H1 (cell line): ENCODE measurements around the gene HIVEP2. TPM values are rescaled to one million over a fixed set of nuclear protein-coding genes. Genes with fewer than 3 reads are reported as not detected.
A peak's percentile ranks its signal among the peaks of the same experiment; 100 is the strongest.

Source experiments
- CTCF ChIA-PET: fragments of 300-600 bp; sonication (Branson Sonifier 250); formaldehyde crosslinking; loops from one replicate; lab custom pipeline; 2021; ENCODE audit not compliant: partially characterized antibody; lab: Charles Lee
- POLR2A ChIA-PET: fragments of 300-600 bp; sonication (Branson Sonifier 250); formaldehyde crosslinking; loops from one replicate; lab custom pipeline; 2021; ENCODE audit warnings: inconsistent platforms; ENCODE audit not compliant: partially characterized antibody; lab: Charles Lee
- DNase-seq, 2 experiments: peaks; one replicate each; pipeline versions ENCODE4 v3.0.0 to v3.0.0-alpha.2; 2010 to 2022; ENCODE audit warnings: low spot score in 2 of 2, low read depth in 1 of 2, mixed read lengths in 1 of 2
- FAIRE-seq: peaks from 2 replicates; lab custom pipeline; 2011; peaks lifted over from hg19 to GRCh38; lab: Jason Lieb, UNC
- H2AFZ ChIP-seq: 2 replicates; pipeline ENCODE4 v1.8.1; 2012; ENCODE audit warnings: low read length, inconsistent platforms
- H2AK5ac ChIP-seq: 2 replicates; pipeline ENCODE4 v1.6.1; 2013; ENCODE audit warnings: low read depth, low read length
- H2BK120ac ChIP-seq: replicated peaks from 2 replicates; pipeline ENCODE3; 2013; ENCODE audit warnings: low read depth, low read length, inconsistent platforms
- H2BK12ac ChIP-seq: 2 replicates; pipeline ENCODE4 v1.6.1; 2013; ENCODE audit warnings: low read depth, low read length
- H2BK15ac ChIP-seq: 2 replicates; pipeline ENCODE4 v1.6.1; 2013; ENCODE audit warnings: low read length
- H2BK20ac ChIP-seq: 2 replicates; pipeline ENCODE4 v1.6.1; 2013; ENCODE audit warnings: low read length
- H2BK5ac ChIP-seq: 2 replicates; pipeline ENCODE4 v1.6.1; 2013; ENCODE audit warnings: low read depth, low read length
- H3K14ac ChIP-seq: 2 replicates; pipeline ENCODE4 v1.6.1; 2013; ENCODE audit warnings: inconsistent platforms; ENCODE audit not compliant: insufficient read length
- H3K18ac ChIP-seq: 2 replicates; pipeline ENCODE4 v1.6.1; 2013; ENCODE audit warnings: low read length; ENCODE audit errors: extremely low read depth
- H3K23ac ChIP-seq: 2 replicates; pipeline ENCODE4 v1.6.1; 2013; ENCODE audit warnings: inconsistent platforms; ENCODE audit not compliant: insufficient read length
- H3K23me2 ChIP-seq: 2 replicates; pipeline ENCODE4 v1.6.1; 2013; ENCODE audit warnings: low read depth, low read length
- H3K27ac ChIP-seq: 2 replicates; pipeline ENCODE4 v1.6.1; 2011; ENCODE audit warnings: low read depth, low read length, inconsistent platforms
- H3K27me3 ChIP-seq, 4 experiments: replicated peaks in 1 of 4; 1 replicate in 1 of 4; 2 replicates in 3 of 4; pipeline versions ENCODE4 v1.6.1 to v1.8.1; 2011 to 2013; ENCODE audit warnings: low read length in 3 of 4, mild to moderate bottlenecking in 3 of 4, inconsistent platforms in 2 of 4, mixed read lengths in 2 of 4, moderate library complexity in 1 of 4; ENCODE audit not compliant: control insufficient read depth in 3 of 4, insufficient read depth in 3 of 4; ENCODE audit errors: extremely low read depth in 1 of 4
- H3K36me3 ChIP-seq, 4 experiments: 2 replicates each; pipeline versions ENCODE4 v1.6.1 to v1.8.1; 2011 to 2013; ENCODE audit warnings: mild to moderate bottlenecking in 4 of 4, low read length in 3 of 4, moderate library complexity in 2 of 4, control low read depth in 1 of 4, inconsistent platforms in 1 of 4; ENCODE audit not compliant: insufficient read depth in 4 of 4, control insufficient read depth in 2 of 4
- H3K4ac ChIP-seq: replicated peaks from 2 replicates; pipeline ENCODE3; 2013; ENCODE audit warnings: low read length, low read depth, mixed read lengths, inconsistent platforms; ENCODE audit not compliant: insufficient read length
- H3K4me1 ChIP-seq, 4 experiments: replicated peaks in 1 of 4; 1 replicate in 1 of 4; 2 replicates in 3 of 4; pipeline versions ENCODE4 v1.6.1 to v1.8.1; 2011 to 2013; ENCODE audit warnings: low read length in 3 of 4, inconsistent platforms in 2 of 4, mixed read lengths in 1 of 4; ENCODE audit not compliant: insufficient read depth in 4 of 4, control insufficient read depth in 3 of 4
- H3K4me2 ChIP-seq, 2 experiments: 2 replicates each; pipeline versions ENCODE4 v1.6.1 to v1.8.1; 2011 to 2013; ENCODE audit warnings: low read depth in 2 of 2, low read length in 2 of 2, control low read depth in 1 of 2, inconsistent platforms in 1 of 2, mild to moderate bottlenecking in 1 of 2; ENCODE audit not compliant: insufficient read depth in 1 of 2
- H3K4me3 ChIP-seq, 4 experiments: fragments of 200-600, 300-600 bp in 1 of 4; sonication (generic), shearing (Covaris generic), sonication (Bioruptor Twin) in 1 of 4; 2 replicates each; pipeline versions ENCODE4 v1.5.1 to v1.8.1; 2011 to 2016; ENCODE audit warnings: low read length in 4 of 4, low read depth in 3 of 4, control low read depth in 2 of 4, inconsistent platforms in 2 of 4, mild to moderate bottlenecking in 2 of 4, mixed read lengths in 1 of 4, moderate library complexity in 1 of 4; ENCODE audit not compliant: insufficient read depth in 2 of 4; ENCODE audit errors: extremely low read depth in 1 of 4
- H3K56ac ChIP-seq: replicated peaks from 2 replicates; pipeline ENCODE3; 2013; ENCODE audit warnings: low read depth, mild to moderate bottlenecking, mixed read lengths, low read length, inconsistent platforms; ENCODE audit not compliant: insufficient read length
- H3K79me1 ChIP-seq: 2 replicates; pipeline ENCODE4 v1.6.1; 2013; ENCODE audit warnings: low read depth, low read length, control low read depth
- H3K79me2 ChIP-seq, 2 experiments: 2 replicates each; pipeline versions ENCODE4 v1.6.1 to v1.8.1; 2012 to 2013; ENCODE audit warnings: low read length in 2 of 2, mild to moderate bottlenecking in 2 of 2, inconsistent platforms in 1 of 2; ENCODE audit not compliant: insufficient read depth in 2 of 2, control insufficient read depth in 1 of 2
- H3K9ac ChIP-seq, 4 experiments: replicated peaks in 1 of 4; 1 replicate in 1 of 4; 2 replicates in 3 of 4; pipeline versions ENCODE4 v1.6.1 to v1.8.1; 2011 to 2013; ENCODE audit warnings: low read depth in 3 of 4, low read length in 3 of 4, control low read depth in 2 of 4, mild to moderate bottlenecking in 2 of 4, moderate library complexity in 2 of 4, inconsistent platforms in 1 of 4; ENCODE audit errors: extremely low read depth in 1 of 4
- H3K9me3 ChIP-seq, 2 experiments: 2 replicates each; pipeline versions ENCODE4 v1.6.1 to v1.8.1; 2012 to 2013; ENCODE audit warnings: mild to moderate bottlenecking in 2 of 2, moderate library complexity in 2 of 2, control low read depth in 1 of 2, inconsistent platforms in 1 of 2, low read depth in 1 of 2, low read length in 1 of 2, mixed read lengths in 1 of 2; ENCODE audit not compliant: insufficient read depth in 2 of 2
- H4K20me1 ChIP-seq, 2 experiments: replicated peaks in 1 of 2; 2 replicates each; pipeline versions ENCODE3 to v1.8.1; 2011 to 2013; ENCODE audit warnings: inconsistent platforms in 2 of 2, low read length in 2 of 2, mild to moderate bottlenecking in 1 of 2; ENCODE audit not compliant: insufficient read depth in 2 of 2, control insufficient read depth in 1 of 2
- H4K5ac ChIP-seq: 2 replicates; pipeline ENCODE4 v1.6.1; 2013; ENCODE audit warnings: low read length, low read depth, mixed read lengths, inconsistent platforms; ENCODE audit not compliant: insufficient read length
- H4K8ac ChIP-seq: 2 replicates; pipeline ENCODE4 v1.8.0; 2013; ENCODE audit warnings: mild to moderate bottlenecking, moderate library complexity, low read length, inconsistent platforms; ENCODE audit not compliant: insufficient read depth; ENCODE audit errors: extremely low read depth
- H4K91ac ChIP-seq: replicated peaks from 2 replicates; pipeline ENCODE3; 2013; ENCODE audit warnings: low read length, mixed read lengths, inconsistent platforms; ENCODE audit not compliant: insufficient read length
- ATF2 ChIP-seq: IDR thresholded peaks from 2 replicates; pipeline ENCODE4 v1.6.1; 2012; ENCODE audit warnings: low read length, inconsistent platforms
- KDM4A ChIP-seq: IDR thresholded peaks from one replicate; pipeline ENCODE4 v1.7.1; 2012; ENCODE audit warnings: low read depth, mild to moderate bottlenecking, moderate library complexity, low read length, inconsistent platforms; ENCODE audit not compliant: severe bottlenecking
- SAP30 ChIP-seq: fragments of 300-600 bp; sonication (generic); IDR thresholded peaks from 2 replicates; pipeline ENCODE4 v1.7.1; 2012; ENCODE audit warnings: low read length, moderate library complexity, mild to moderate bottlenecking, inconsistent platforms; ENCODE audit not compliant: insufficient read depth, insufficient replicate concordance
- SP4 ChIP-seq: IDR thresholded peaks from 2 replicates; pipeline ENCODE4 v1.6.1; 2012; ENCODE audit warnings: low read length, inconsistent platforms
- WGBS, 2 experiments: shearing (Covaris generic) in 1 of 2; methylation state at CpG; one replicate each; pipeline versions ENCODE4 v1.1.6 to v1.1.7; 2013 to 2015; ENCODE audit warnings: low lambda C conversion rate in 2 of 2, mixed read lengths in 2 of 2, inconsistent platforms in 1 of 2, low coverage in 1 of 2, missing lambda C conversion rate in 1 of 2; ENCODE audit not compliant: insufficient replicate concordance in 2 of 2, insufficient coverage in 1 of 2, insufficient read length in 1 of 2; ENCODE audit errors: extremely low coverage in 1 of 2, missing lambda C conversion rate in 1 of 2; 5-methylcytosine and 5-hydroxymethylcytosine counted together
- polyA plus RNA-seq, 7 experiments: library from polyadenylated mRNA; depleted of rRNA in 3 of 7; stranded (reverse) in 5 of 7; unstranded in 2 of 7; fragments of >200 nt in 5 of 7; fragments of 200-250 nt in 2 of 7; gene quantifications; 1 replicate in 5 of 7; 2 replicates in 1 of 7; 4 replicates in 1 of 7; pipeline versions ENCODE4 v1.2.1 to v1.2.3, GENCODE V29; 2011 to 2013; ENCODE audit warnings: missing spikeins in 2 of 7, mixed read lengths in 2 of 7
- total RNA-seq: library from RNA; stranded (reverse); fragmentation: NEBNext Ultra II Directional; extraction: Animal tissue kit (Norgen Biotek cat#: 25700); gene quantifications from 2 replicates; pipeline ENCODE4 v1.2.1, GENCODE V29; 2021

The HIVEP2 gene
- total and polyA plus RNA-seq, 2 of the 8 experiments (the other 6 are each of a cell fraction or from before 2014, with no cell fraction given), result 2.2 to 6.1 TPM

GRCh38 chr6:142934599-142934998 lies 10.4 kb downstream of the HIVEP2 start:
- DNase-seq, result no peak
- no peak overlapping the region for H2AK5ac ChIP-seq
- no peak overlapping the region for H2AFZ ChIP-seq
- H2BK15ac ChIP-seq, result no peak overlapping the region
- H3K4ac ChIP-seq, result no peak overlapping the region
- H3K14ac ChIP-seq, result no peak overlapping the region
- no peak overlapping the region for H3K4me3 ChIP-seq
- H3K23ac ChIP-seq, result no peak overlapping the region
- FAIRE-seq, result no peak
- peaks cover 0 to 49% of the 10 kb centered on the region in 2 experiments; a peak in 3 of 4 replicates for H3K79me2 ChIP-seq
- no peaks in the 10 kb centered on the region for H3K27me3 ChIP-seq
- H3K18ac ChIP-seq, result no peak overlapping the region
- no peak overlapping the region for H2BK120ac ChIP-seq
- H4K91ac ChIP-seq, result no peak overlapping the region
- H2BK5ac ChIP-seq, result no peak overlapping the region
- H4K5ac ChIP-seq, result no peak overlapping the region
- no peaks in the 10 kb centered on the region for H3K36me3 ChIP-seq
- ChIA-PET CTCF (no interaction called here), POLR2A (interaction anchor here (1.6 kb wide), 1 partner anchor 8 kb away, joined by 4 read pairs; no protein-coding TSS in a partner anchor)
- H4K8ac ChIP-seq, result no peak overlapping the region
- WGBS, 2 experiments, result 82% methylated on average over 3 of the region's 3 CpGs; no CpG with 5 or more reads in 1 of the 2 experiments
- H3K9ac ChIP-seq, result no peak overlapping the region
- H2BK12ac ChIP-seq, result no peak overlapping the region
- H3K9me3 ChIP-seq, result no peaks in the 10 kb centered on the region
- H3K23me2 ChIP-seq, result no peaks in the 10 kb centered on the region
- no peak overlapping the region for H2BK20ac ChIP-seq
- no peaks in the 10 kb centered on the region; the same call in 1 of the 2 replicates for H3K79me1 ChIP-seq
- no peak overlapping the region for H3K4me2 ChIP-seq
- H3K27ac ChIP-seq, result 0 out of 2 replicates have a peak overlapping the region, but pooled peaks have one; percentile 23
- H3K4me1 ChIP-seq, result no peaks in the 10 kb centered on the region
- H4K20me1 ChIP-seq, result peaks cover 0 to 3% of the 10 kb centered on the region in 2 experiments
- no peak overlapping the region for H3K56ac ChIP-seq
- TF ChIP-seq KDM4A, result no peak
- no peak for TF ChIP-seq ATF2
- no peak for TF ChIP-seq SAP30
- no peak for TF ChIP-seq SP4
